Limb (tissue), 2 donors: ENCODE data around the gene SMG6.

ENCODE experiments used
- DNase-seq, 2 donors: peaks; one replicate each; pipeline ENCODE4 v3.0.0-alpha.2; 2016; ENCODE audit errors: extremely low spot score in 2 of 2

Gene SMG6

GRCh38 chr17:2082003-2082781 is 221.4 kb downstream of the SMG6 start:
- DNase-seq = no peak

GRCh38 chr17:2081564-2081963 is 222.0 kb downstream of the SMG6 start:
- DNase-seq = no peak

GRCh38 chr17:2077040-2077439 is 226.5 kb downstream of the SMG6 start:
- DNase-seq = no peak

- peak; percentile 75 to 81 for DNase-seq
Observed at GRCh38 chr17:2076087-2076984, 227.2 kb downstream of the SMG6 start.

GRCh38 chr17:2075336-2076086 is 228.1 kb downstream of the SMG6 start:
- DNase-seq = peak; percentile 68 to 79

- no peak for DNase-seq
Observed at GRCh38 chr17:2074919-2075318, 228.7 kb downstream of the SMG6 start.

GRCh38 chr17:2071455-2072281 is 231.9 kb downstream of the SMG6 start:
- peak; percentile 0 to 51 for DNase-seq

- DNase-seq = no peak
Observed at GRCh38 chr17:2071024-2071385, 232.6 kb downstream of the SMG6 start.

GRCh38 chr17:2070241-2071023 is 233.2 kb downstream of the SMG6 start:
- peak in 1 of 2 donors; percentile 1 for DNase-seq

- DNase-seq = peak in 1 of 2 donors; percentile 1
Observed at GRCh38 chr17:2068519-2069051, 235.0 kb downstream of the SMG6 start.

GRCh38 chr17:2068031-2068518 is 235.5 kb downstream of the SMG6 start:
- DNase-seq = no peak

- DNase-seq = peak; percentile 4 to 43
Observed at GRCh38 chr17:2067608-2068024, 236.0 kb downstream of the SMG6 start.

GRCh38 chr17:2067048-2067561 is 236.5 kb downstream of the SMG6 start:
- DNase-seq = peak in 1 of 2 donors; percentile 0

- no peak for DNase-seq
Observed at GRCh38 chr17:2065949-2066400, 237.6 kb downstream of the SMG6 start.

- peak; percentile 4 to 71 for DNase-seq
Observed at GRCh38 chr17:2064980-2065785, 238.4 kb downstream of the SMG6 start.

- peak in 1 of 2 donors; percentile 43 for DNase-seq
Observed at GRCh38 chr17:2064520-2064971, 239.0 kb downstream of the SMG6 start.

GRCh38 chr17:2064147-2064489 is 239.5 kb downstream of the SMG6 start:
- DNase-seq = peak in 1 of 2 donors; percentile 1
